Liver (tissue), 3 donors: ENCODE data around the gene SIK3.

ENCODE experiments used
- CTCF ChIP-seq: fragments of 150-350 bp; IDR thresholded peaks from 2 replicates; pipeline ENCODE4 v1.5.1; 2017; ENCODE audit warnings: improper control_type of control experiment, low read depth, low read length; ENCODE audit not compliant: missing input control
- EGR1 ChIP-seq, 2 donors: IDR thresholded peaks; 2 replicates each; pipeline ENCODE4 v1.6.1; 2016 to 2018; ENCODE audit warnings: antibody characterized with exemption in 2 of 2, low read depth in 2 of 2
- FOXA1 ChIP-seq: IDR thresholded peaks from 2 replicates; pipeline ENCODE4 v1.6.1; 2016; ENCODE audit warnings: antibody characterized with exemption
- MAX ChIP-seq: IDR thresholded peaks from 2 replicates; pipeline ENCODE4 v1.6.1; 2016; ENCODE audit warnings: antibody characterized with exemption
- RAD21 ChIP-seq, 2 donors: IDR thresholded peaks; 2 replicates each; pipeline ENCODE4 v1.6.1; 2016; ENCODE audit warnings: antibody characterized with exemption in 2 of 2, mild to moderate bottlenecking in 2 of 2
- TAF1 ChIP-seq: conservative IDR thresholded peaks from 2 replicates; pipeline ENCODE4 v1.6.1; 2016; ENCODE audit warnings: antibody characterized with exemption, mild to moderate bottlenecking
- donor health status: healthy.
- donor health status: healthy.

- TF ChIP-seq FOXA1 (no peak), MAX (no peak), TAF1 (no peak), EGR1 (IDR thresholded peaks at IDR 0.05; ENCODE audit: low read depth in 2 of 2) (no peak), CTCF (no peak), RAD21 (IDR thresholded peaks at IDR 0.05) (no peak)
These were observed 10.8 kb downstream of the SIK3 start for GRCh38 chr11:117087446-117087845.
